ENCODE measurements around the gene PDXK. TPM values are rescaled to one million over a fixed set of nuclear protein-coding genes. Genes with fewer than 3 reads are reported as not detected.

Gene PDXK
- total RNA-seq, 1 experiment from 2014 or later = 114 TPM

- Histone ChIP-seq H3K36me3 (ENCODE audit: insufficient read depth, low read length, poor library complexity, severe bottlenecking) (no peaks in the 10 kb centered on the region), H3K4me1 (ENCODE audit: insufficient read depth, low read length, poor library complexity, severe bottlenecking) (peaks cover 77% of the 10 kb centered on the region), H3K9me3 (ENCODE audit: low read depth, low read length, poor library complexity, severe bottlenecking) (no peaks in the 10 kb centered on the region), H3K27ac (ENCODE audit: low read depth, low read length, poor library complexity, severe bottlenecking) (peak overlapping the region; percentile 81), H3K27me3 (replicated peaks; ENCODE audit: insufficient read depth, low read depth, low read length, poor library complexity) (no peaks in the 10 kb centered on the region), H3K4me3 (ENCODE audit: low read depth, low read length, poor library complexity, severe bottlenecking) (peak overlapping the region; percentile 29)
- no peak for DNase-seq (ENCODE audit: low spot score)
- no TSS peak for BruUV-seq (replicated peaks)
- intact Hi-C loops (cut with micrococcal nuclease; ENCODE audit: unreplicated experiment) = no loop called here
- POLR2A ChIA-PET (ENCODE audit: low non-redundant PET) = no interaction called here
- TF ChIP-seq EZH2 (IDR thresholded peaks at IDR 0.05; ENCODE audit: borderline replicate concordance, low read depth, low read length, poor library complexity, severe bottlenecking) (no peak), CTCF (conservative IDR thresholded peaks at IDR 0.05; ENCODE audit: low read depth, low read length) (no peak)
- CTCF ChIA-PET = no interaction called here
Observed at GRCh38 chr21:43731476-43731875, 12.5 kb downstream of the PDXK start.

- CTCF ChIA-PET = no interaction called here
- TF ChIP-seq CTCF (conservative IDR thresholded peaks at IDR 0.05; ENCODE audit: low read depth, low read length) (no peak), EZH2 (IDR thresholded peaks at IDR 0.05; ENCODE audit: borderline replicate concordance, low read depth, low read length, poor library complexity, severe bottlenecking) (no peak)
- no TSS peak for BruUV-seq (replicated peaks)
- Histone ChIP-seq H3K9me3 (ENCODE audit: low read depth, low read length, poor library complexity, severe bottlenecking) (no peaks in the 10 kb centered on the region), H3K4me3 (ENCODE audit: low read depth, low read length, poor library complexity, severe bottlenecking) (peak overlapping the region; percentile 29), H3K27me3 (replicated peaks; ENCODE audit: insufficient read depth, low read depth, low read length, poor library complexity) (no peaks in the 10 kb centered on the region), H3K36me3 (ENCODE audit: insufficient read depth, low read length, poor library complexity, severe bottlenecking) (no peaks in the 10 kb centered on the region), H3K27ac (ENCODE audit: low read depth, low read length, poor library complexity, severe bottlenecking) (peak overlapping the region; percentile 81), H3K4me1 (ENCODE audit: insufficient read depth, low read length, poor library complexity, severe bottlenecking) (peaks cover 71% of the 10 kb centered on the region)
- DNase-seq (ENCODE audit: low spot score) = peak; percentile 93
- POLR2A ChIA-PET (ENCODE audit: low non-redundant PET) = no interaction called here
- intact Hi-C loops (cut with micrococcal nuclease; ENCODE audit: unreplicated experiment) = no loop called here
Observed at GRCh38 chr21:43731891-43732711, 13.2 kb downstream of the PDXK start.

GRCh38 chr21:43733060-43733459 is 14.1 kb downstream of the PDXK start:
- Histone ChIP-seq H3K4me3 (ENCODE audit: low read depth, low read length, poor library complexity, severe bottlenecking) (peak overlapping the region; percentile 17), H3K27ac (ENCODE audit: low read depth, low read length, poor library complexity, severe bottlenecking) (peak overlapping the region; percentile 81)

More at GRCh38 chr21:43733060-43733459, 14.1 kb downstream of the PDXK start:
- H3K36me3 ChIP-seq (ENCODE audit: insufficient read depth, low read length, poor library complexity, severe bottlenecking) = peaks cover 2% of the 10 kb centered on the region
- no peak for DNase-seq (ENCODE audit: low spot score)
- intact Hi-C loops (cut with micrococcal nuclease; ENCODE audit: unreplicated experiment) = no loop called here
- H3K4me1 ChIP-seq (ENCODE audit: insufficient read depth, low read length, poor library complexity, severe bottlenecking) = peaks cover 61% of the 10 kb centered on the region
- BruUV-seq (replicated peaks) = no TSS peak
- no peaks in the 10 kb centered on the region for H3K9me3 ChIP-seq (ENCODE audit: low read depth, low read length, poor library complexity, severe bottlenecking)
- H3K27me3 ChIP-seq (replicated peaks; ENCODE audit: insufficient read depth, low read depth, low read length, poor library complexity) = no peaks in the 10 kb centered on the region
- TF ChIP-seq CTCF (conservative IDR thresholded peaks at IDR 0.05; ENCODE audit: low read depth, low read length) (no peak), EZH2 (IDR thresholded peaks at IDR 0.05; ENCODE audit: borderline replicate concordance, low read depth, low read length, poor library complexity, severe bottlenecking) (no peak)
- ChIA-PET CTCF (no interaction called here), POLR2A (ENCODE audit: low non-redundant PET) (no interaction called here)

Measured in A673 (cell line).